HCT116 (cell line): ENCODE data around the gene GATAD2A. TPM values are rescaled to one million over a fixed set of nuclear protein-coding genes. Genes with fewer than 3 reads are reported as not detected.

ENCODE experiments used
- ATAC-seq: fragments of 200-7000 bp; cut with Tn5 transposase; 2 replicates; pipeline ENCODE4 v1.9.1; 2020; ENCODE audit warnings: mild to moderate bottlenecking, moderate library complexity
- BruUV-seq: library from RNA; stranded (reverse); fragments of 400-500 nt; replicated peaks from 2 replicates; lab custom pipeline; 2021; lab: Mats Ljungman, UMichigan
- CTCF ChIA-PET: fragments of 300-600 bp; sonication (Branson Sonifier 250); formaldehyde crosslinking; loops from one replicate; lab custom pipeline; 2021; ENCODE audit warnings: antibody characterized with exemption; lab: Charles Lee
- POLR2A ChIA-PET: fragments of 300-600, 350-600 bp; sonication (Branson Sonifier 250); formaldehyde crosslinking; loops from one replicate; lab custom pipeline; 2021; ENCODE audit warnings: antibody characterized with exemption; lab: Charles Lee
- RAD21 ChIA-PET, 2 experiments: fragments of 300-600 bp; sonication (Branson Sonifier 250); formaldehyde crosslinking; loops; one replicate each; lab custom pipeline; 2023; ENCODE audit warnings: low total read pairs in 2 of 2; ENCODE audit not compliant: uncharacterized antibody in 2 of 2, unreplicated experiment in 2 of 2, low non-redundant PET in 1 of 2; lab: Charles Lee
- DNase-seq: peaks from one replicate; pipeline ENCODE4 v3.0.0-alpha.2; 2010; ENCODE audit warnings: low read depth, low spot score
- H2AFZ ChIP-seq: fragments of 200-600 bp; shearing (Covaris generic), sonication (generic); 2 replicates; pipeline ENCODE4 v1.6.1; 2017; ENCODE audit warnings: low read depth, mixed run types, mixed read lengths, antibody characterized with exemption, low read length; ENCODE audit not compliant: poor library complexity, severe bottlenecking
- H3K27ac ChIP-seq: 2 replicates; pipeline ENCODE4 v1.5.1; 2012; ENCODE audit warnings: low read depth, low read length
- H3K27me3 ChIP-seq: fragments of 200-600 bp; sonication (generic); 2 replicates; pipeline ENCODE4 v1.6.1; 2016; ENCODE audit warnings: mixed run types, low read length, mixed read lengths; ENCODE audit not compliant: insufficient read depth
- H3K36me3 ChIP-seq, 2 experiments: fragments of 200-500 bp in 1 of 2; fragments of 200-600 bp in 1 of 2; sonication (Bioruptor generic) in 1 of 2; sonication (generic) in 1 of 2; 2 replicates each; pipeline versions ENCODE4 v1.5.1 to v1.6.1; 2014 to 2016; ENCODE audit warnings: low read length in 2 of 2, inconsistent platforms in 1 of 2, mixed read lengths in 1 of 2, mixed run types in 1 of 2; ENCODE audit not compliant: insufficient read depth in 2 of 2, control insufficient read depth in 1 of 2
- H3K4me1 ChIP-seq, 2 experiments: fragments of 200-600 bp in 1 of 2; sonication (generic) in 1 of 2; 2 replicates each; pipeline versions ENCODE4 v1.5.1 to v1.6.1; 2012 to 2017; ENCODE audit warnings: low read length in 2 of 2, inconsistent platforms in 1 of 2, mild to moderate bottlenecking in 1 of 2, mixed read lengths in 1 of 2, mixed run types in 1 of 2, moderate library complexity in 1 of 2; ENCODE audit not compliant: insufficient read depth in 2 of 2, control insufficient read depth in 1 of 2
- H3K4me2 ChIP-seq: fragments of 200-600 bp; sonication (generic); 2 replicates; pipeline ENCODE4 v1.6.1; 2017; ENCODE audit warnings: mixed run types, low read length, mixed read lengths
- H3K4me3 ChIP-seq, 2 experiments: fragments of 200-600 bp in 1 of 2; sonication (generic) in 1 of 2; replicated peaks in 1 of 2; 2 replicates each; pipeline ENCODE4 v1.5.1; 2011 to 2016; ENCODE audit warnings: low read length in 2 of 2, control low read depth in 1 of 2, low read depth in 1 of 2, mild to moderate bottlenecking in 1 of 2, mixed read lengths in 1 of 2, mixed run types in 1 of 2
- H3K79me2 ChIP-seq: fragments of 200-600 bp; sonication (generic); 2 replicates; pipeline ENCODE4 v1.6.1; 2017; ENCODE audit warnings: mild to moderate bottlenecking, mixed run types, low read length, moderate library complexity, mixed read lengths; ENCODE audit not compliant: insufficient read depth
- H3K9ac ChIP-seq: fragments of 200-600 bp; sonication (generic); 2 replicates; pipeline ENCODE4 v1.6.1; 2016; ENCODE audit warnings: low read length, mixed read lengths
- H3K9me2 ChIP-seq: fragments of 200-600 bp; sonication (generic), shearing (Covaris generic); 2 replicates; pipeline ENCODE4 v1.6.1; 2017; ENCODE audit warnings: mixed run types, mild to moderate bottlenecking, moderate library complexity; ENCODE audit not compliant: insufficient read depth
- H3K9me3 ChIP-seq, 2 experiments: fragments of 200-500 bp in 1 of 2; fragments of 200-600 bp in 1 of 2; sonication (Bioruptor generic) in 1 of 2; sonication (generic) in 1 of 2; 2 replicates each; pipeline ENCODE4 v1.6.1; 2014 to 2017; ENCODE audit warnings: low read length in 2 of 2, mixed read lengths in 2 of 2, inconsistent platforms in 1 of 2, low read depth in 1 of 2, mild to moderate bottlenecking in 1 of 2, mixed run types in 1 of 2, moderate library complexity in 1 of 2; ENCODE audit not compliant: control insufficient read depth in 1 of 2, insufficient read depth in 1 of 2
- H4K20me1 ChIP-seq: fragments of 200-600 bp; sonication (generic), shearing (Covaris generic); 2 replicates; pipeline ENCODE4 v1.6.1; 2017; ENCODE audit warnings: mixed run types, mild to moderate bottlenecking, moderate library complexity; ENCODE audit not compliant: insufficient read depth
- CBX3 ChIP-seq: IDR thresholded peaks from 2 replicates; pipeline ENCODE4 v1.6.1; 2012; ENCODE audit warnings: low read depth
- CEBPB ChIP-seq: IDR thresholded peaks from 2 replicates; pipeline ENCODE4 v1.6.1; 2012; ENCODE audit warnings: low read depth
- ELF1 ChIP-seq: IDR thresholded peaks from 2 replicates; pipeline ENCODE4 v1.6.1; 2012; ENCODE audit warnings: low read depth, borderline replicate concordance
- EZH2phosphoT487 ChIP-seq: fragments of 200-600 bp; IDR thresholded peaks from 2 replicates; pipeline ENCODE4 v1.6.1; 2018; ENCODE audit warnings: antibody characterized with exemption, borderline replicate concordance
- JUND ChIP-seq: IDR thresholded peaks from 2 replicates; pipeline ENCODE4 v1.6.1; 2012
- POLR2A ChIP-seq: IDR thresholded peaks from 2 replicates; pipeline ENCODE4 v1.7.0; 2011; ENCODE audit warnings: borderline replicate concordance; ENCODE audit not compliant: insufficient read depth, insufficient read length; ENCODE audit errors: extremely low read depth
- RAD21 ChIP-seq: IDR thresholded peaks from 2 replicates; pipeline ENCODE4 v1.6.1; 2012; ENCODE audit warnings: low read depth, mild to moderate bottlenecking
- SIN3A ChIP-seq: IDR thresholded peaks from 2 replicates; pipeline ENCODE4 v1.6.1; 2012; ENCODE audit warnings: low read depth
- TCF7L2 ChIP-seq: IDR thresholded peaks from 2 replicates; pipeline ENCODE4 v1.7.0; 2011; ENCODE audit warnings: borderline replicate concordance, inconsistent platforms; ENCODE audit not compliant: insufficient read depth, insufficient read length; ENCODE audit errors: extremely low read depth
- ZFX ChIP-seq: fragments of 450-650 bp; IDR thresholded peaks from 2 replicates; pipeline ENCODE4 v1.6.1; 2017
- ZNF274 ChIP-seq: fragments of 200-500 bp; sonication (Bioruptor generic); IDR thresholded peaks from 2 replicates; pipeline ENCODE4 v1.6.1; 2014; ENCODE audit warnings: mild to moderate bottlenecking, low read depth, low read length, inconsistent platforms
- intact Hi-C: fragments of 100-400 bp; cut with micrococcal nuclease; formaldehyde crosslinking; loops from 2 replicates; pipeline ENCODE4 v1.10.0; 2022
- total RNA-seq: library from RNA; stranded (reverse); gene quantifications from one replicate; pipeline ENCODE4 v1.2.1, GENCODE V29; 2021; ENCODE audit not compliant: unreplicated experiment
- TF ChIP-seq, protein P1 (sequence below): IDR thresholded peaks from 2 replicates; pipeline ENCODE4 v1.6.1; 2012
- TF ChIP-seq, protein P2 (sequence below): IDR thresholded peaks from 2 replicates; pipeline ENCODE4 v1.6.1; 2012
- TF ChIP-seq, protein P3 (sequence below): IDR thresholded peaks from 2 replicates; pipeline ENCODE4 v1.6.1; 2011; ENCODE audit warnings: mild to moderate bottlenecking, low read length, moderate library complexity; ENCODE audit not compliant: insufficient replicate concordance; ENCODE audit errors: extremely low read depth

The GATAD2A gene
- total RNA-seq, 1 experiment from 2014 or later, result 130 TPM

DNA sequence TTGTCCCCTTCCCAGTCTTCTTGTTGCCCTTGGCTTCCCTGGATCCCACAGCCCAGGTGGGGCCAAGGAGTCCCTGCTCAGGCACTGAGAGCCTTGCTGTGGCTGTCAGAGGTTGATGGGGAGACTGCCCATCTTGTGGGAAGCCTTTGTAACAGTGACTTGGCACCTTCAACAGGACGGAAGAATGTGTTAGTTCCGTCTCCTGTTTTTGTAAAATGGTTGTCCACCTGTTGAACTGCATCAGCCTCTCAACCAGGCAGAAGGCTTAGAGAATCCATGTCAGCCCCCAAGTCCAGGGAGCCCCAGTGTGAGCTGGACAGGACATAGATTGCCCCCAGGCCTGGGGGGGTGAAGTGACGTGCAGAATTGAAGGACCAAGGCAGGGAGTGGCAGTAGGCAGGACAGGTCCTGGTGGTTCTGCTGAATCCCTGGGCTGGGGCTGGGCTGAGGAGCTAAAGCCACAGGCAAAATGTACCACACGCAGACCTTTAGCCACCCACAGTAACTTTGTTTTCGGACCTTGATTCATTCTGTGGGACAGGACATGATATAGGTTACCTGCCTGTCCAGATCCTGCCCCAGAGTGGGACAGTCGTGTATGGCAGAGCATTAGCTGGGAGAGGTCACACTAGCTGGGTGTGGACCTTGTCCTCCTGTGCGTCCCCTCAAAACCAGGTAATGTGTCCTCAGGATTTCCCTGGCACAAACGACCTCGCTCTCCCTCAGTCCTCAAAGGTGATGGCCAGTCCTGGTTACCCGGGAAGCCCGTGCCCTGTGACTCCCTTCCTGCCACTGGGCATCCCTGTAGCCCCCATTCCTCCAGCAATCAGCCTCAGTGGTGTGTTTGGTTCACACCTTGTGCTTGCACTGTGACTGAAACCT lies 47.0 kb downstream of the GATAD2A start:
- Histone ChIP-seq H4K20me1 (peaks cover 4% of the 10 kb centered on the region; the same call in 1 of the 2 replicates), H3K4me1 (no peaks in the 10 kb centered on the region), H3K4me3 (no peak overlapping the region), H3K27ac (no peak overlapping the region), H3K79me2 (peaks cover 99% of the 10 kb centered on the region), H3K27me3 (no peaks in the 10 kb centered on the region), H3K9me3 (no peaks in the 10 kb centered on the region), H3K9ac (no peak overlapping the region), H3K9me2 (no peaks in the 10 kb centered on the region), H2AFZ (no peak overlapping the region), H3K4me2 (no peak overlapping the region), H3K36me3 (no peaks in the 10 kb centered on the region)
- intact Hi-C loops, result no loop called here
- no TSS peak for BruUV-seq
- ATAC-seq, result no peak
- ChIA-PET POLR2A (no interaction called here), CTCF (interaction anchor here (1.6 kb wide), 1 partner anchor 47 kb away, joined by 3 read pairs; the partner anchor contains the start of gene GATAD2A), RAD21 (no interaction called here)
- TF ChIP-seq, protein P1, sequence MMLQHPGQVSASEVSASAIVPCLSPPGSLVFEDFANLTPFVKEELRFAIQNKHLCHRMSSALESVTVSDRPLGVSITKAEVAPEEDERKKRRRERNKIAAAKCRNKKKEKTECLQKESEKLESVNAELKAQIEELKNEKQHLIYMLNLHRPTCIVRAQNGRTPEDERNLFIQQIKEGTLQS, result no peak
- TF ChIP-seq SIN3A (no peak), POLR2A (no peak), JUND (no peak)
- TF ChIP-seq, protein P2, sequence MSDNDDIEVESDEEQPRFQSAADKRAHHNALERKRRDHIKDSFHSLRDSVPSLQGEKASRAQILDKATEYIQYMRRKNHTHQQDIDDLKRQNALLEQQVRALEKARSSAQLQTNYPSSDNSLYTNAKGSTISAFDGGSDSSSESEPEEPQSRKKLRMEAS, result no peak
- no peak for DNase-seq

DNA sequence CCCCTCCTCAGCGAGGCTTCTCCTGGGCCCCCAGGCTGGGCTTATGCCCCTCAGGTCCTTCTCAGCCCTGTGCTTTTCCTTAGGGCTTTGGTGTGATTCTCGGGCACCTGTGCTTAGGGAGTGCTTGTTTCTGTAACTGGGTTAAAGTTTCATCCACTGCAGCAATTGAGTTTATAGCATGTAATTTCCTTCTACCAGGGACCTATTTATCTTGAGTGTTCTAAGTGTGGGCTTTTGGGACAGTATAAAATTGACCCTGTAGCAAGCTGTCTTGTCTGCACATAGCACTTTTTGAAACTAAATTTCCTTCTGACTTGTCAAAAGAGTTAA lies 47.6 kb downstream of the GATAD2A start:
- H3K27ac ChIP-seq, result no peak overlapping the region
- H4K20me1 ChIP-seq, result peaks cover 4% of the 10 kb centered on the region; the same call in 1 of the 2 replicates
- no peaks in the 10 kb centered on the region for H3K9me3 ChIP-seq
- H3K4me1 ChIP-seq, result no peaks in the 10 kb centered on the region
- no peak overlapping the region for H2AFZ ChIP-seq
- BruUV-seq, result no TSS peak
- no peaks in the 10 kb centered on the region for H3K9me2 ChIP-seq
- no peaks in the 10 kb centered on the region for H3K36me3 ChIP-seq
- H3K79me2 ChIP-seq, result peaks cover 99% of the 10 kb centered on the region
- H3K4me3 ChIP-seq, result no peak overlapping the region
- POLR2A ChIA-PET, result no interaction called here
- intact Hi-C loops, result no loop called here
- CTCF ChIA-PET, result interaction anchor here (1.6 kb wide), 1 partner anchor 48 kb away, joined by 3 read pairs; the partner anchor contains the start of gene GATAD2A
- DNase-seq (no peak), ATAC-seq (no peak)
- RAD21 ChIA-PET, result no interaction called here
- no peak overlapping the region for H3K9ac ChIP-seq
- no peak overlapping the region for H3K4me2 ChIP-seq
- H3K27me3 ChIP-seq, result no peaks in the 10 kb centered on the region
- TF ChIP-seq ZFX (no peak), CBX3 (no peak), RAD21 (no peak), ELF1 (no peak), TCF7L2 (no peak), POLR2A (no peak), EZH2phosphoT487 (no peak), CEBPB (no peak), ZNF274 (no peak)
- TF ChIP-seq, protein P3, sequence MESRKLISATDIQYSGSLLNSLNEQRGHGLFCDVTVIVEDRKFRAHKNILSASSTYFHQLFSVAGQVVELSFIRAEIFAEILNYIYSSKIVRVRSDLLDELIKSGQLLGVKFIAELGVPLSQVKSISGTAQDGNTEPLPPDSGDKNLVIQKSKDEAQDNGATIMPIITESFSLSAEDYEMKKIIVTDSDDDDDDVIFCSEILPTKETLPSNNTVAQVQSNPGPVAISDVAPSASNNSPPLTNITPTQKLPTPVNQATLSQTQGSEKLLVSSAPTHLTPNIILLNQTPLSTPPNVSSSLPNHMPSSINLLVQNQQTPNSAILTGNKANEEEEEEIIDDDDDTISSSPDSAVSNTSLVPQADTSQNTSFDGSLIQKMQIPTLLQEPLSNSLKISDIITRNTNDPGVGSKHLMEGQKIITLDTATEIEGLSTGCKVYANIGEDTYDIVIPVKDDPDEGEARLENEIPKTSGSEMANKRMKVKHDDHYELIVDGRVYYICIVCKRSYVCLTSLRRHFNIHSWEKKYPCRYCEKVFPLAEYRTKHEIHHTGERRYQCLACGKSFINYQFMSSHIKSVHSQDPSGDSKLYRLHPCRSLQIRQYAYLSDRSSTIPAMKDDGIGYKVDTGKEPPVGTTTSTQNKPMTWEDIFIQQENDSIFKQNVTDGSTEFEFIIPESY, result no peak
- TF ChIP-seq, protein P2, result no peak
